Mesendoderm (in vitro differentiated cells): ENCODE data around the gene ASTN2.
"Not testable (repeated sequence)": the region's sequence is repeated elsewhere in the genome, so short reads cannot be mapped to it uniquely, and the experiment has no call there.

Source experiments
- DNase-seq: peaks from one replicate; pipeline ENCODE4 v3.0.0; 2013
- H2AK5ac ChIP-seq: 2 replicates; pipeline ENCODE4 v1.6.1; 2013; ENCODE audit warnings: low read length, inconsistent platforms
- H2BK120ac ChIP-seq: 2 replicates; pipeline ENCODE4 v1.6.1; 2013; ENCODE audit warnings: low read depth, mild to moderate bottlenecking, low read length, moderate library complexity, mixed read lengths
- H2BK15ac ChIP-seq: replicated peaks from 2 replicates; pipeline ENCODE4 v1.6.1; 2013; ENCODE audit warnings: low read depth, mild to moderate bottlenecking, moderate library complexity
- H2BK5ac ChIP-seq: 2 replicates; pipeline ENCODE4 v1.6.1; 2013; ENCODE audit warnings: low read length, inconsistent platforms
- H3K18ac ChIP-seq: 2 replicates; pipeline ENCODE4 v1.6.1; 2013; ENCODE audit warnings: mild to moderate bottlenecking, low read length, mixed read lengths
- H3K23ac ChIP-seq: one replicate; pipeline ENCODE4 v1.6.1; 2013; ENCODE audit warnings: low read length
- H3K27ac ChIP-seq: 2 replicates; pipeline ENCODE4 v1.5.1; 2013; ENCODE audit warnings: low read depth, mild to moderate bottlenecking, inconsistent platforms, low read length, moderate library complexity
- H3K27me3 ChIP-seq: 2 replicates; pipeline ENCODE4 v1.6.1; 2013; ENCODE audit warnings: low read length, control low read depth, mild to moderate bottlenecking, inconsistent platforms; ENCODE audit not compliant: insufficient read depth, poor library complexity
- H3K36me3 ChIP-seq: 2 replicates; pipeline ENCODE4 v1.6.1; 2013; ENCODE audit warnings: low read length, inconsistent platforms; ENCODE audit not compliant: control insufficient read depth, insufficient read depth
- H3K4ac ChIP-seq: one replicate; pipeline ENCODE4 v1.6.1; 2013; ENCODE audit warnings: low read depth, mild to moderate bottlenecking, low read length, moderate library complexity
- H3K4me1 ChIP-seq: 2 replicates; pipeline ENCODE4 v1.6.1; 2013; ENCODE audit warnings: low read depth, low read length, inconsistent platforms; ENCODE audit not compliant: control insufficient read depth
- H3K4me2 ChIP-seq: 2 replicates; pipeline ENCODE4 v1.6.1; 2013; ENCODE audit warnings: low read length
- H3K4me3 ChIP-seq: 2 replicates; pipeline ENCODE4 v1.5.1; 2013; ENCODE audit warnings: mild to moderate bottlenecking, low read length
- H3K56ac ChIP-seq: one replicate; pipeline ENCODE4 v1.6.1; 2013; ENCODE audit warnings: low read length
- H3K79me1 ChIP-seq: 2 replicates; pipeline ENCODE4 v1.6.1; 2013; ENCODE audit warnings: low read length, inconsistent platforms
- H3K79me2 ChIP-seq: 2 replicates; pipeline ENCODE4 v1.6.1; 2013; ENCODE audit warnings: mild to moderate bottlenecking, low read length; ENCODE audit not compliant: control insufficient read depth, insufficient read depth
- H3K9ac ChIP-seq: 2 replicates; pipeline ENCODE4 v1.6.1; 2013; ENCODE audit warnings: low read length, inconsistent platforms
- H4K5ac ChIP-seq: one replicate; pipeline ENCODE4 v1.6.1; 2013; ENCODE audit warnings: low read length
- H4K8ac ChIP-seq: one replicate; pipeline ENCODE4 v1.6.1; 2013; ENCODE audit warnings: low read depth, mild to moderate bottlenecking, control low read depth, low read length, moderate library complexity
- WGBS: extraction: QIAGEN DNeasy Blood & Tissue Kit; methylation state at CpG from one replicate; pipeline ENCODE4 v1.1.7; 2013; ENCODE audit warnings: low lambda C conversion rate, missing lambda C conversion rate; ENCODE audit not compliant: insufficient coverage; ENCODE audit errors: extremely low coverage; 5-methylcytosine and 5-hydroxymethylcytosine counted together

The ASTN2 gene

GRCh38 chr9:116837018-116837989 is 577.6 kb downstream of the ASTN2 start:
- Histone ChIP-seq H3K4me3 (no peak overlapping the region), H3K18ac (peak overlapping the region; percentile 70), H4K8ac (no peak overlapping the region), H3K56ac (no peak overlapping the region), H3K4ac (no peak overlapping the region), H2BK5ac (no peak overlapping the region), H3K27ac (peak overlapping the region; percentile 11), H3K79me2 (no peaks in the 10 kb centered on the region), H2BK120ac (no peak overlapping the region), H4K5ac (no peak overlapping the region), H3K4me2 (no peak overlapping the region), H3K36me3 (no peaks in the 10 kb centered on the region), H3K9ac (no peak overlapping the region), H3K4me1 (peaks cover 2% of the 10 kb centered on the region), H3K79me1 (no peaks in the 10 kb centered on the region), H3K27me3 (no peaks in the 10 kb centered on the region), H2AK5ac (no peak overlapping the region), H2BK15ac (no peak overlapping the region), H3K23ac (no peak overlapping the region)
- no CpG with 5 or more reads among the region's 5 CpGs for WGBS
- DNase-seq: peak; percentile 71

DNA sequence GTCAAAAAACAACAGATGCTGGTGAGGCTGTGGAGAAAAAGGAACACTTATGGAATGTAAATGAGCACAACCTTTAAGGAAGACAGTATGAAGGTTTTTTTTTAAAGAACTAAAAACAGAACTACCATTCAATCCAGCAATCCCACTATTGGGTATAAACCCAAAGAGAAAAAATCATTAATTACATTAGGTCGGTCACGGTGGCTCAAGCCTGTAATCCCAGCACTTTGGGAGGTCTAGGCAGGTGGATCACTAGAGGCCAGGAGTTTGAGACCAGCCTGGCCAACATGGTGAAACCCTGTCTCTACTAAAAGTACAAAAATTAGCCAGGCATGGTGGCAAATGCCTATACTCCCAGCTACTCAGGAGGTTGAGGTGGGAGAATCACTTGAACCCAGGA is 584.5 kb downstream of the ASTN2 start:
- H3K23ac ChIP-seq, H2AK5ac ChIP-seq, H2BK120ac ChIP-seq, H3K4me3 ChIP-seq, H3K9ac ChIP-seq, H3K18ac ChIP-seq, H4K8ac ChIP-seq, H3K27me3 ChIP-seq, H3K36me3 ChIP-seq, H3K4me1 ChIP-seq, DNase-seq, H3K27ac ChIP-seq, H2BK15ac ChIP-seq, H2BK5ac ChIP-seq, H4K5ac ChIP-seq, H3K79me1 ChIP-seq, H3K56ac ChIP-seq, H3K4ac ChIP-seq, H3K4me2 ChIP-seq, H3K79me2 ChIP-seq: not testable (repeated sequence)
- WGBS: no CpG with 5 or more reads among the region's 2 CpGs

DNA sequence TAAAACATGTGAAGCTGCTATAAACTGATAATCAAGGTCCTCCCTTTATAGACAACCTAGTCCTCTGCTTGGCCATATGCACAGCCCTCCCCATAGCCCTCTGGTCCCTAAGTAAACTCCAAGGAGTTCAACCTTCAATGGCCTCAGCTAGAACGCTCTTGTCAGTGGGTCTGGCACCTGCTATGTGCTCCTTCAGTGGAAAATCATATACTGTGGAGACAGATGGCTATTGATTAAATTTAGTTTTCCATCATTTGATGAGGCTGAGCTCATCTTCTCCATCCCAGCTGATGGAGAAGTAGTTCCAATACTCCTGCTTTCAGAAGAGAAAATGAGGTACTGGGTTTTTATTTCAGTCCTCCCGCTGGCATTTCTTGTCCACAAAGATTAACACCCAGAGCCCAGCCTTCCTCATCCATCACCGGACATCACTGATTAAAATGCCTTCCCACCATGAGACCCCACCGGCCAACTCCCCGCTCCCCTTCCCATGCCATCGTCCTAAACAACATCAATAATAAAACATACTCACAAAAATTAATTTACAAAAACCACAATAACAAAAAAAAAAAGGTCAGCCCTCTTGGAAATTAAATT is 593.1 kb downstream of the ASTN2 start:
- no peak overlapping the region for H3K23ac ChIP-seq
- H3K4ac ChIP-seq: no peak overlapping the region
- H3K79me2 ChIP-seq: no peaks in the 10 kb centered on the region
- H2BK5ac ChIP-seq: no peak overlapping the region
- peaks cover 5% of the 10 kb centered on the region for H3K4me1 ChIP-seq
- no peak overlapping the region for H2BK120ac ChIP-seq
- no peak overlapping the region for H3K27ac ChIP-seq
- no peak overlapping the region for H3K18ac ChIP-seq
- no peaks in the 10 kb centered on the region for H3K27me3 ChIP-seq
- H3K36me3 ChIP-seq: no peaks in the 10 kb centered on the region
- H3K56ac ChIP-seq: no peak overlapping the region
- H2AK5ac ChIP-seq: no peak overlapping the region
- whole genome bisulfite sequencing: 100% methylated on average over 3 of the region's 6 CpGs
- H3K79me1 ChIP-seq: no peaks in the 10 kb centered on the region
- no peak overlapping the region for H4K8ac ChIP-seq
- H3K9ac ChIP-seq: no peak overlapping the region
- DNase-seq: no peak
- no peak overlapping the region for H3K4me3 ChIP-seq
- H2BK15ac ChIP-seq: no peak overlapping the region
- no peak overlapping the region for H4K5ac ChIP-seq
- H3K4me2 ChIP-seq: no peak overlapping the region

GRCh38 chr9:116819116-116819515 is 595.7 kb downstream of the ASTN2 start:
- no peak overlapping the region for H3K4me3 ChIP-seq
- no peak overlapping the region for H4K8ac ChIP-seq
- H3K36me3 ChIP-seq: no peaks in the 10 kb centered on the region
- H3K56ac ChIP-seq: no peak overlapping the region
- no peak overlapping the region for H2BK5ac ChIP-seq
- H2BK15ac ChIP-seq: no peak overlapping the region
- H4K5ac ChIP-seq: no peak overlapping the region
- no peaks in the 10 kb centered on the region for H3K4me1 ChIP-seq
- H3K79me1 ChIP-seq: no peaks in the 10 kb centered on the region
- no CpG with 5 or more reads among the region's 1 CpG for WGBS
- H3K4ac ChIP-seq: no peak overlapping the region
- no peak overlapping the region for H3K4me2 ChIP-seq
- H2BK120ac ChIP-seq: no peak overlapping the region
- H3K79me2 ChIP-seq: no peaks in the 10 kb centered on the region
- H3K18ac ChIP-seq: no peak overlapping the region
- no peak overlapping the region for H3K9ac ChIP-seq
- no peak overlapping the region for H3K27ac ChIP-seq
- no peak overlapping the region for H3K23ac ChIP-seq
- H3K27me3 ChIP-seq: no peaks in the 10 kb centered on the region
- H2AK5ac ChIP-seq: no peak overlapping the region
- DNase-seq: no peak

GRCh38 chr9:116817762-116818161 is 597.1 kb downstream of the ASTN2 start:
- Histone ChIP-seq H3K4me1 (no peaks in the 10 kb centered on the region), H3K27me3 (no peaks in the 10 kb centered on the region), H4K8ac (no peak overlapping the region), H3K23ac (no peak overlapping the region), H4K5ac (no peak overlapping the region), H3K4me2 (no peak overlapping the region), H3K4me3 (no peak overlapping the region), H3K9ac (no peak overlapping the region), H2BK15ac (no peak overlapping the region), H2AK5ac (no peak overlapping the region), H3K56ac (no peak overlapping the region), H3K79me1 (no peaks in the 10 kb centered on the region), H3K79me2 (no peaks in the 10 kb centered on the region), H3K18ac (no peak overlapping the region), H3K36me3 (no peaks in the 10 kb centered on the region), H2BK120ac (no peak overlapping the region), H3K27ac (no peak overlapping the region), H3K4ac (no peak overlapping the region), H2BK5ac (no peak overlapping the region)
- WGBS: no CpG with 5 or more reads among the region's 1 CpG
- DNase-seq: no peak
